ENCODE data around the gene NBPF14.
"Not testable (repeated sequence)": the region's sequence is repeated elsewhere in the genome, so short reads cannot be mapped to it uniquely, and the experiment has no call there.

The NBPF14 gene

DNA sequence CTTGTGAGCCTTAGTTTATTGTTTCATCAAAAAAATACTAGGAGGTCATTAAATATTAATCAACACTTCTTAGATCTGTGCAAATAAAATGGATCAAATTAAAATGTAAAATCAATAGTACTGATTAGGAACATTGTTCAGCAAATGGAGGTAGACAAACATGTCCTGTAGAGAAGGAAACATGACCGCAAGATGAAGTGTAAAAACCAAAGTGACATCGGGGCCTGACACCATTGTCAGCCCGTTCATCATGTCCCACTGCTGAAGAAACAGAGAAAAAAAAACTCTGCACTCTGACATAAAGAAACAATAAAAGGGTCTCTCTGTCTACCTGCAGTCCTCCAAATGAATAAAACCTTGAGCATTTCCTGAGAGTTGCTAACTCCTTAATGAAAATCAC, 81.5 kb downstream of the NBPF14 start:
- H3K27ac ChIP-seq; H3K27me3 ChIP-seq (replicated peaks); H3K4me3 ChIP-seq (ENCODE audit: low read depth, low read length); in situ Hi-C loops (cut with HindIII; ENCODE audit: low pct_ligation_motif_present, low sequenced_read_pairs); DNase-seq; H3K36me3 ChIP-seq (replicated peaks): not testable (repeated sequence)

GRCh38 chr1:148512571-148513184, 83.1 kb downstream of the NBPF14 start:
- H3K27me3 ChIP-seq (replicated peaks); in situ Hi-C loops (cut with HindIII; ENCODE audit: low pct_ligation_motif_present, low sequenced_read_pairs); H3K36me3 ChIP-seq (replicated peaks); H3K27ac ChIP-seq; H3K4me3 ChIP-seq (ENCODE audit: low read depth, low read length): not testable (repeated sequence)
- peak; percentile 80 for DNase-seq

DNA sequence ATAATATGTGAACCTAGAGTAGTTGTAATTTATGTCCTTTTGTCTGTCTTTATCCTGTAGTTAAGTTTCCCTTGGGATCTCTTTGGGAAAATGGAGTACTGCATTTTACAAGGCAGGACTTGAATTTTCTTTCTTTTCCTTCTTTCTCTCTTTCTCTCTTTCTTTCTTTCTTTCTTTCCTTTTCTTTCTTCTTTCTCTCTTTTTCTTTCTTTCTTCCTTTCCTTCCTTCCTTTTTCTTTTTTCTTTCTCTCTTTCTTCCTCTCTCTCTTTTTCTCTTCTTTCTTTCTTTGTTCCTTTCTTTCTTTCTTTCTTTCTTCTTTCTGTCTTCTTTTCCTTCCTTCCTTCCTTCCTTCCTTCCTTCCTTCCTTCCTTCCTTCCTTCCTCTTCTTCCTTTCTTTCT, 101.9 kb downstream of the NBPF14 start:
- in situ Hi-C loops (cut with HindIII; ENCODE audit: low pct_ligation_motif_present, low sequenced_read_pairs); H3K4me3 ChIP-seq (ENCODE audit: low read depth, low read length); H3K36me3 ChIP-seq (replicated peaks); H3K27me3 ChIP-seq (replicated peaks); DNase-seq; H3K27ac ChIP-seq: not testable (repeated sequence)

- H3K4me3 ChIP-seq (ENCODE audit: low read depth, low read length); DNase-seq; in situ Hi-C loops (cut with HindIII; ENCODE audit: low pct_ligation_motif_present, low sequenced_read_pairs); H3K27ac ChIP-seq; H3K27me3 ChIP-seq (replicated peaks); H3K36me3 ChIP-seq (replicated peaks): not testable (repeated sequence)
Observed at GRCh38 chr1:148483029-148483428, 112.8 kb downstream of the NBPF14 start, which contains the start of gene PPIAL4G. PPIAL4G (minus strand) TSS chr1:148483302; CDS start chr1:148483252, 50 bp downstream.
